Activated CD4-positive, alpha-beta T cell treated with anti-CD3 and anti-CD28 coated beads, Interleukin-2, amount 10 ng/mL, durations not matched to agents 24 days and 14 days (primary cell): Measurements from ENCODE around the gene DDX27. TPM values are rescaled to one million over a fixed set of nuclear protein-coding genes. Genes with fewer than 3 reads are reported as not detected.
A peak's percentile ranks its signal among the peaks of the same experiment; 100 is the strongest.

Experiments used
- DNase-seq: peaks from one replicate; pipeline ENCODE4 v3.0.0; 2022
- H3K27ac Mint-ChIP-seq: one replicate; pipeline ENCODE4 v1.8.0; 2022; ENCODE audit warnings: mild to moderate bottlenecking, mixed read lengths
- H3K27me3 Mint-ChIP-seq: one replicate; pipeline ENCODE4 v1.8.0; 2022; ENCODE audit warnings: mixed read lengths
- H3K36me3 Mint-ChIP-seq: one replicate; pipeline ENCODE4 v1.8.0; 2022; ENCODE audit warnings: low read depth, mild to moderate bottlenecking, mixed read lengths
- H3K4me1 Mint-ChIP-seq: one replicate; pipeline ENCODE4 v1.8.0; 2021; ENCODE audit warnings: mixed read lengths
- H3K4me3 Mint-ChIP-seq: one replicate; pipeline ENCODE4 v1.8.0; 2022; ENCODE audit warnings: mild to moderate bottlenecking, moderate library complexity, mixed read lengths
- H3K9me3 Mint-ChIP-seq: one replicate; pipeline ENCODE4 v1.8.0; 2021; ENCODE audit warnings: mixed read lengths
- intact Hi-C: fragments of 100-400 bp; cut with micrococcal nuclease; formaldehyde crosslinking; loops from one replicate; pipeline ENCODE4 v1.15.1; 2023
- total RNA-seq: library from RNA; stranded (reverse); gene quantifications from 2 replicates; pipeline ENCODE4 v1.2.3, GENCODE V29; 2022

Gene DDX27
- total RNA-seq, 1 donor from 2014 or later, result 56.5 TPM

GRCh38 chr20:49278818-49279676 is 59.8 kb downstream of the DDX27 start:
- Mint-ChIP-seq H3K27ac (peak overlapping the region; percentile 99), H3K4me1 (peaks cover 53% of the 10 kb centered on the region), H3K36me3 (peaks cover 84% of the 10 kb centered on the region), H3K27me3 (no peaks in the 10 kb centered on the region), H3K9me3 (peaks cover 32% of the 10 kb centered on the region), H3K4me3 (peak overlapping the region; percentile 99)
- DNase-seq, result peak; percentile 70
- intact Hi-C loops, result loop anchor here (1.0 to 5.0 kb wide), 9 partner anchors 92 to 1653 kb away; partner anchors contain the start of genes ADNP, CSE1L, PTPN1 and UBE2V1

GRCh38 chr20:49279677-49280462 is 60.7 kb downstream of the DDX27 start:
- Mint-ChIP-seq H3K36me3 (peaks cover 92% of the 10 kb centered on the region), H3K4me3 (peak overlapping the region; percentile 99), H3K27ac (peak overlapping the region; percentile 99), H3K27me3 (no peaks in the 10 kb centered on the region), H3K4me1 (peaks cover 56% of the 10 kb centered on the region), H3K9me3 (peaks cover 35% of the 10 kb centered on the region)
- no peak for DNase-seq
- intact Hi-C loops, result loop anchor here (2.0 to 5.0 kb wide), 6 partner anchors 113 to 1652 kb away; partner anchors contain the start of genes ADNP, PTPN1 and UBE2V1

- Mint-ChIP-seq H3K4me3 (peak overlapping the region; percentile 99), H3K27me3 (no peaks in the 10 kb centered on the region), H3K36me3 (peaks cover 93% of the 10 kb centered on the region), H3K4me1 (peaks cover 57% of the 10 kb centered on the region), H3K27ac (peak overlapping the region; percentile 99), H3K9me3 (peaks cover 39% of the 10 kb centered on the region)
- intact Hi-C loops, result no loop called here
- no peak for DNase-seq
Observed at GRCh38 chr20:49280463-49281058, 61.3 kb downstream of the DDX27 start.

- no peaks in the 10 kb centered on the region for H3K27me3 Mint-ChIP-seq
- intact Hi-C loops, result no loop called here
- peaks cover 46% of the 10 kb centered on the region for H3K9me3 Mint-ChIP-seq
- H3K36me3 Mint-ChIP-seq, result peaks cover 94% of the 10 kb centered on the region
- H3K4me1 Mint-ChIP-seq, result peaks cover 58% of the 10 kb centered on the region
- no peak for DNase-seq
- peak overlapping the region; percentile 99 for H3K4me3 Mint-ChIP-seq
- H3K27ac Mint-ChIP-seq, result peak overlapping the region; percentile 99
Observed at GRCh38 chr20:49281059-49281912, 62.1 kb downstream of the DDX27 start.

GRCh38 chr20:49281913-49282467 is 62.8 kb downstream of the DDX27 start:
- Mint-ChIP-seq H3K9me3 (peaks cover 52% of the 10 kb centered on the region), H3K27me3 (no peaks in the 10 kb centered on the region), H3K36me3 (peaks cover 94% of the 10 kb centered on the region), H3K4me3 (peak overlapping the region; percentile 99), H3K4me1 (peaks cover 62% of the 10 kb centered on the region), H3K27ac (peak overlapping the region; percentile 78)
- intact Hi-C loops, result no loop called here
- no peak for DNase-seq

- intact Hi-C loops, result no loop called here
- no peaks in the 10 kb centered on the region for H3K27me3 Mint-ChIP-seq
- H3K4me1 Mint-ChIP-seq, result peaks cover 69% of the 10 kb centered on the region
- H3K36me3 Mint-ChIP-seq, result peaks cover 95% of the 10 kb centered on the region
- peak overlapping the region; percentile 99 for H3K4me3 Mint-ChIP-seq
- peaks cover 59% of the 10 kb centered on the region for H3K9me3 Mint-ChIP-seq
- H3K27ac Mint-ChIP-seq, result peak overlapping the region; percentile 78
- DNase-seq, result no peak
Observed at GRCh38 chr20:49282584-49283171, 63.5 kb downstream of the DDX27 start.

GRCh38 chr20:49283176-49283702 is 64.0 kb downstream of the DDX27 start:
- no peak for DNase-seq
- H3K27ac Mint-ChIP-seq, result peak overlapping the region; percentile 73
- H3K9me3 Mint-ChIP-seq, result peaks cover 59% of the 10 kb centered on the region
- H3K36me3 Mint-ChIP-seq, result peaks cover 100% of the 10 kb centered on the region
- H3K4me3 Mint-ChIP-seq, result peak overlapping the region; percentile 99
- peaks cover 73% of the 10 kb centered on the region for H3K4me1 Mint-ChIP-seq
- no peaks in the 10 kb centered on the region for H3K27me3 Mint-ChIP-seq
- intact Hi-C loops, result no loop called here

GRCh38 chr20:49283703-49284625 is 64.7 kb downstream of the DDX27 start:
- Mint-ChIP-seq H3K27me3 (no peaks in the 10 kb centered on the region), H3K4me1 (peaks cover 73% of the 10 kb centered on the region), H3K4me3 (peak overlapping the region; percentile 99), H3K9me3 (peaks cover 59% of the 10 kb centered on the region), H3K27ac (peak overlapping the region; percentile 73), H3K36me3 (peaks cover 100% of the 10 kb centered on the region)
- intact Hi-C loops, result no loop called here
- no peak for DNase-seq

- intact Hi-C loops, result no loop called here
- peaks cover 74% of the 10 kb centered on the region for H3K4me1 Mint-ChIP-seq
- H3K36me3 Mint-ChIP-seq, result peaks cover 100% of the 10 kb centered on the region
- no peaks in the 10 kb centered on the region for H3K27me3 Mint-ChIP-seq
- peaks cover 56% of the 10 kb centered on the region for H3K9me3 Mint-ChIP-seq
- DNase-seq, result no peak
- H3K4me3 Mint-ChIP-seq, result peak overlapping the region; percentile 99
- no peak overlapping the region for H3K27ac Mint-ChIP-seq
Observed at GRCh38 chr20:49284818-49285217, 65.6 kb downstream of the DDX27 start.

GRCh38 chr20:49285233-49285668 is 66.0 kb downstream of the DDX27 start:
- Mint-ChIP-seq H3K4me3 (peak overlapping the region; percentile 70), H3K27ac (peak overlapping the region; percentile 64), H3K27me3 (no peaks in the 10 kb centered on the region), H3K36me3 (peaks cover 100% of the 10 kb centered on the region), H3K9me3 (peaks cover 52% of the 10 kb centered on the region), H3K4me1 (peaks cover 72% of the 10 kb centered on the region)
- no peak for DNase-seq
- intact Hi-C loops, result no loop called here

GRCh38 chr20:49285813-49286494 is 66.7 kb downstream of the DDX27 start:
- H3K36me3 Mint-ChIP-seq, result peaks cover 100% of the 10 kb centered on the region
- no peaks in the 10 kb centered on the region for H3K27me3 Mint-ChIP-seq
- peaks cover 45% of the 10 kb centered on the region for H3K9me3 Mint-ChIP-seq
- DNase-seq, result no peak
- intact Hi-C loops, result no loop called here
- peaks cover 71% of the 10 kb centered on the region for H3K4me1 Mint-ChIP-seq
- peak overlapping the region; percentile 70 for H3K4me3 Mint-ChIP-seq
- peak overlapping the region; percentile 64 for H3K27ac Mint-ChIP-seq
